Kidney epithelial cell (primary cell): ENCODE results near the gene FKBP14. TPM values are rescaled to one million over a fixed set of nuclear protein-coding genes. Genes with fewer than 3 reads are reported as not detected.
"Not testable (repeated sequence)": the region's sequence is repeated elsewhere in the genome, so short reads cannot be mapped to it uniquely, and the experiment has no call there.

ENCODE experiments used
- DNase-seq: peaks from one replicate; pipeline ENCODE4 v3.0.0-alpha.2; 2010; ENCODE audit warnings: low read depth
- H3K27me3 ChIP-seq: 2 replicates; pipeline ENCODE4 v1.6.0; 2011; ENCODE audit warnings: low read length; ENCODE audit not compliant: control insufficient read depth, insufficient read depth
- H3K36me3 ChIP-seq: 2 replicates; pipeline ENCODE4 v1.5.1; 2011; ENCODE audit warnings: low read length; ENCODE audit not compliant: control insufficient read depth, insufficient read depth
- H3K4me3 ChIP-seq: 2 replicates; pipeline ENCODE4 v1.5.1; 2011; ENCODE audit warnings: low read depth, mild to moderate bottlenecking, control low read depth, low read length
- CTCF ChIP-seq: IDR thresholded peaks from 2 replicates; pipeline ENCODE4 v1.5.1; 2011; ENCODE audit warnings: mild to moderate bottlenecking, moderate library complexity, low read length, control low read depth, inconsistent platforms; ENCODE audit not compliant: insufficient read depth, poor library complexity, severe bottlenecking
- total RNA-seq: library from RNA; depleted of rRNA; stranded (reverse); fragments of >200 nt; gene quantifications from 2 replicates; pipeline ENCODE4 v1.2.3, GENCODE V29; 2015

The FKBP14 gene
- total RNA-seq, 1 donor from 2014 or later: 17.0 TPM

DNA sequence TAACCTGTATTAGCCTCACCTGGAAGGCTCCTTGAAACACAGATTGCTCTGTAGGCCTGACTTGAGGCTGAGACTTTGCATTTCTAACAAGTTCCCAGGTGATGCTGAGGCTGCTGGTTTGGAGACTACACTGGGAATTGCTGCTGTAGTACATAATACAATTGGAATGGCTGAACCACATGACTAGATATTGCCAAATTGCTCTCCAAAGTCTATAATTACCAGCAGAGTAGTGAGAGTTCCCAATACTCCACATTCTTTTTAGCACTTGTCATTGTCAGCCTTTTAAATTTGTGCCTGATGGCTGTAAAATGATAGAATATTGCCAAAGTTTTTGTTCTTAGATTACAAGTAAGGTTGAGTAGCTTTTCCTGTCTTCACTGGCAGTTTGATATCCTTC is 41.6 kb upstream of the FKBP14 start:
- TF ChIP-seq CTCF: no peak
- Histone ChIP-seq H3K4me3 (no peak overlapping the region), H3K27me3 (no peaks in the 10 kb centered on the region), H3K36me3 (peaks cover 2% of the 10 kb centered on the region)
- peak; percentile 47 for DNase-seq

DNA sequence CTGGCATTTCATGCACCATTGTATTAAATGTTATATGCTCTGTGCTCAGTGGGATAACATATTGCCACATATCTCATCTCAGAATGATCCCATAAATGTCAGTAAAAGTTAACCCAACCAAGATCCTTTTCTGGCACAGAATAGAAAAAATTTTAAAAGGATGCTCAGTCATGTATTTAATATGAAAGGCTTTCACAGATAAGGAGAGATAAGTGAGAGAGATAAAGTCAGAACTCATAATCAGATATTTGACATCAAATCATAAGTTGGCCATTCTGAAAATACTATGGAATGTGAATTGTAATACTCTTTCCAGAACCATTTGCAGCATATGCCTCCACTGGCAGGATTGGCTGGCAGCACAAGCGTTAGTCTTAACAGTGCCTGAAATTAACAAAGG is 40.2 kb upstream of the FKBP14 start:
- DNase-seq: no peak
- Histone ChIP-seq H3K36me3 (peaks cover 2% of the 10 kb centered on the region), H3K27me3 (no peaks in the 10 kb centered on the region), H3K4me3 (no peak overlapping the region)
- no peak for TF ChIP-seq CTCF

- DNase-seq: no peak
- Histone ChIP-seq H3K4me3 (no peak overlapping the region), H3K27me3 (no peaks in the 10 kb centered on the region), H3K36me3 (peaks cover 2% of the 10 kb centered on the region)
- TF ChIP-seq CTCF: no peak
Observed at GRCh38 chr7:30065746-30066145, 39.2 kb upstream of the FKBP14 start.

DNA sequence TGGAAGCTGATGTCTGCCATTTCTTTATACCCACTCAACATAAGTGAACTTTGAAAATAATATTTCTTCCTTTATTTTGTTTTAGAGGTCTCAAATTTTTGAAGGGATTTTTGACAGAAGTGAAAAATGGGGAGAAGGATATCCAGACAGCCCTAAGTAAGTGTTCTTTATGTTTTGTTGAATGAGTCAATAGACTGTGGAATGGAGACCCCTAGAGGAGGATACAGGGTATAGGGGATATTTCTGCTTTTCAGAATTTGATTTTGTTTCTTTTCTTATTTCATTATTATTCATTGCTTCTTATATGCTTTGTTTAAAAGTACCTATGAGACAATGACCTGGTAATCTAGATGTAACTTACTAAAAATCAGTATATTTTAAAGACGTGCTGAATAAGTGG is 36.1 kb upstream of the FKBP14 start:
- Histone ChIP-seq H3K4me3 (no peak overlapping the region), H3K27me3 (no peaks in the 10 kb centered on the region), H3K36me3 (peaks cover 1% of the 10 kb centered on the region)
- DNase-seq: no peak
- TF ChIP-seq CTCF: peak; percentile 60

DNA sequence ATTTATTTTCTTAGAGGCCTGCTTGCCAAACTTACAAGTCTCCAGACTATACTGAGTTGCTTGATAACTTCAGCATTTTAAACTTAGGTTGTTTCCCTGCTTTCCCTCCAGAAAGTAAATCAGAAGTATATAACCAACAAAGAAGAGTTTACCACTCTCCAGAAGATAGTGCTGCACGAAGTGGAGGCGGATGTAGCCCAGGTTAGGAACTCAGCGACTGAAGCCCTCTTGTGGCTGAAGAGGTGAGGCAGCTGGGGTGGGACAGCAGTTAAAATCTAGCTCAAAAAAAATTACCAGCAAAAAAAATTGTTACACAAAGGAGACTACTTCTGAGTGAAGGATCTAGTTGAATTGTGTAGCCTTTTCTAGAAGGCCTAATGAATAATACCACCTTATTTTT is 35.3 kb upstream of the FKBP14 start:
- H3K36me3 ChIP-seq, H3K27me3 ChIP-seq, DNase-seq, H3K4me3 ChIP-seq: not testable (repeated sequence)
- peak; percentile 55 for TF ChIP-seq CTCF

DNA sequence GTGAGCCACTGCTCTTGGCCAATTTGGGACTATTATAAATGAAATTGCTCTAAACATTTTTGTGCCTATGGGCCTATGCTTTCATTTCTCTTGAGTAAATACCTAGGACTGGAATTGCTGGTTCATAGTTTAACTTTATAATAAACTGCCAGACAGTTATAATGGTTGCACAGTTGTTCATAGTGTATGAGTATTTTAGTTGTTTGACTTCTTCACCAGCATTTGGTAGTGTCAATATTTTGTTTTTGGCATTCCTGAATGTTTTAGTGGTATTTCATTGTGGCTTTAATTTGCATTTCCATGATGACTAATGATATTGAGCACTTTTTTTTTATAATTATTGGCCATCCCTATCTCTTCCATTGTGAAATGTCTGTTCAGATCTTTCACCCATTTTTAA is 31.2 kb upstream of the FKBP14 start:
- no peak for TF ChIP-seq CTCF
- H3K27me3 ChIP-seq: no peaks in the 10 kb centered on the region
- no peak for DNase-seq
- no peaks in the 10 kb centered on the region for H3K36me3 ChIP-seq
- no peak overlapping the region for H3K4me3 ChIP-seq
